ENCODE results near the gene MCCC2. TPM values are rescaled to one million over a fixed set of nuclear protein-coding genes. Genes with fewer than 3 reads are reported as not detected.

The MCCC2 gene
- total and polyA plus RNA-seq, 8 donors: 35.9 to 48.1 (median 43.2) TPM

DNA sequence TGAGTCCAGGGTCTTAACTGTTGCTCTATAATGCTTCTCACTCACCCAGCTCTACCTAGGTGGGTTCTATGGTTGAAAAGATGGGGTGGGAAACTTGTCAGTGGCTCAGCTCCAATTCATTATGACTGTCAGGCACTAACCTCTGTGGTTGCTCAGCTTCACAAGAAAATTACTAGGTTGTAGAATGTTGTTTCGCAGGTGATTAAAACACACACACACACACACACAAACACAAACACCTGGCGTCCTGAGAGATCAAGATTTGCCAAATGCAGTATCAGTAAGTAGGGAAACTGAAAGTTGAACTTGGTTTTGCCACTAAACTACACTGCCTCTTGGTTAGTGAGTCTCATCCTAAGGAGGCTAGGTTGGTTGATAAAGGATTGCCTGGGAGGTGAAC lies 2.8 kb downstream of the MCCC2 start:
- ATAC-seq: no peak
- no peaks in the 10 kb centered on the region for H3K9me3 ChIP-seq
- H3K4me3 ChIP-seq: no peak overlapping the region
- DNase-seq: no peak
- no peak overlapping the region for H3K27ac ChIP-seq
- no peaks in the 10 kb centered on the region for H3K27me3 ChIP-seq
- H3K4me1 ChIP-seq: peaks cover 4 to 24% of the 10 kb centered on the region in 2 donors
- intact Hi-C loops (cut with DNase I): no loop called here
- TF ChIP-seq, protein P1, sequence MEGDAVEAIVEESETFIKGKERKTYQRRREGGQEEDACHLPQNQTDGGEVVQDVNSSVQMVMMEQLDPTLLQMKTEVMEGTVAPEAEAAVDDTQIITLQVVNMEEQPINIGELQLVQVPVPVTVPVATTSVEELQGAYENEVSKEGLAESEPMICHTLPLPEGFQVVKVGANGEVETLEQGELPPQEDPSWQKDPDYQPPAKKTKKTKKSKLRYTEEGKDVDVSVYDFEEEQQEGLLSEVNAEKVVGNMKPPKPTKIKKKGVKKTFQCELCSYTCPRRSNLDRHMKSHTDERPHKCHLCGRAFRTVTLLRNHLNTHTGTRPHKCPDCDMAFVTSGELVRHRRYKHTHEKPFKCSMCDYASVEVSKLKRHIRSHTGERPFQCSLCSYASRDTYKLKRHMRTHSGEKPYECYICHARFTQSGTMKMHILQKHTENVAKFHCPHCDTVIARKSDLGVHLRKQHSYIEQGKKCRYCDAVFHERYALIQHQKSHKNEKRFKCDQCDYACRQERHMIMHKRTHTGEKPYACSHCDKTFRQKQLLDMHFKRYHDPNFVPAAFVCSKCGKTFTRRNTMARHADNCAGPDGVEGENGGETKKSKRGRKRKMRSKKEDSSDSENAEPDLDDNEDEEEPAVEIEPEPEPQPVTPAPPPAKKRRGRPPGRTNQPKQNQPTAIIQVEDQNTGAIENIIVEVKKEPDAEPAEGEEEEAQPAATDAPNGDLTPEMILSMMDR (IDR thresholded peaks at IDR 0.05): no peak
- H3K36me3 ChIP-seq: peaks cover 0 to 5% of the 10 kb centered on the region in 2 donors

DNA sequence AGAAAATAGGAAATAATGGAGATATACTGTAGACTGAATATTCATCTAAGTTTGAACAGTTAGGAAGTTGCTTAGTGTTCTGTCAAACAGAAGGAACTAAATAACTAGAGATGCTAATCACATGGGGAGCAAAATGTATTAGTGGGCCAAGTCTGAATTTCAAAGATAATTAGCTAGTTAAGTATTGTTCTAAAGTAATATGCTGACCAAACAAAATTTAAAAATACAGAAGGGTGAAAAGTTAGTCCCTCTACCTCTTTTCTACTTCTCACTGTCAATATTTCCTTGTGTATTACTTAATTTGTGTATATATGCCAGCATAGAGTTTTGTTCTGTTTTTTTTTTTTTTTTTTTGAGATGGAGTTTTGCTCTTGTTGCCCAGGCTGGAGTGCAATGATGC lies 4.0 kb downstream of the MCCC2 start:
- Histone ChIP-seq H3K4me3 (no peak overlapping the region), H3K36me3 (peaks cover 0 to 8% of the 10 kb centered on the region in 2 donors), H3K27me3 (no peaks in the 10 kb centered on the region), H3K4me1 (peaks cover 4 to 24% of the 10 kb centered on the region in 2 donors), H3K9me3 (no peaks in the 10 kb centered on the region), H3K27ac (no peak overlapping the region)
- no peak for DNase-seq
- TF ChIP-seq, protein P1 (IDR thresholded peaks at IDR 0.05): no peak
- no peak for ATAC-seq
- intact Hi-C loops (cut with DNase I): no loop called here

DNA sequence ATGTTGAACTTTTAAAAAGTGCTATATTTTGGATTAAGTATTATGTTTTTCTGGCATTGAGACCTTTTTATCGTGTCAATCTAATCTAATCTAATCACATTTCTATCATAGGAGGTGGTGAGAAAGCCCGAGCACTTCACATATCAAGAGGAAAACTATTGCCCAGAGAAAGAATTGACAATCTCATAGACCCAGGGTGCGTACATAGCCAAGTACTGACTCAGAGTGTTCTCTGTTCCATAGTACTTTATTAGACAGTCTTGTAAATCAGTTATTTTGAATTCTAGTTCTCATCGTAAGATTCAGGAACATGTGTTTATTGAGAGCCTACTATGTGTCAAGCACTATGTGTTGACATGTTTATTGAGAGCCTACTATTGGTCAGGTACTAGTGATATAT lies 9.0 kb downstream of the MCCC2 start:
- TF ChIP-seq, protein P1 (IDR thresholded peaks at IDR 0.05): no peak
- intact Hi-C loops (cut with DNase I): no loop called here
- Histone ChIP-seq H3K4me3 (no peak overlapping the region), H3K4me1 (no peaks in the 10 kb centered on the region), H3K36me3 (peaks cover 0 to 58% of the 10 kb centered on the region in 2 donors), H3K27ac (no peak overlapping the region), H3K27me3 (no peaks in the 10 kb centered on the region), H3K9me3 (no peaks in the 10 kb centered on the region)
- DNase-seq: no peak
- ATAC-seq: no peak

DNA sequence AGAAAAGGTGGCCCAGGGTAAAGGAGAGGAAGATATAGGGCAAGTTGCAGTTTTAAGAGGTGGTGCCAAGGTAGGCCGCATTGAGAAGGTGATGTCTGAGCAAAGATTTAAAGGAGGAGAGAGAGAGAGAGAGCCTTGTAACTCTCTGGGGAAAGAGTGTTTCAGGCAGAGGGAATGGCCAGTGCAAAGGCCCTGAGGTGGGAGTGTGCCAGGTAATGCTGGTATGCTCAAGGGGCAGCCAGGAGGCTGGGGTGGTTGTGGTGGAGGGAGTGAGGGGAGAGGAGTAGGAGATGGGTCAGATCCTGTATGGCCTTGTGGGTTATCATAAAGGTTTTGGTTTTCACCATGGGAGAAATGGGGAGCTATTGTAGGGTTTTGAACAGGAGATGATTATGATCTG lies 9.9 kb downstream of the MCCC2 start:
- H3K9me3 ChIP-seq: no peaks in the 10 kb centered on the region
- no peak overlapping the region for H3K27ac ChIP-seq
- intact Hi-C loops (cut with DNase I): no loop called here
- no peak overlapping the region for H3K4me3 ChIP-seq
- no peaks in the 10 kb centered on the region for H3K4me1 ChIP-seq
- TF ChIP-seq, protein P1 (IDR thresholded peaks at IDR 0.05): no peak
- ATAC-seq: no peak
- H3K36me3 ChIP-seq: peaks cover 0 to 58% of the 10 kb centered on the region in 2 donors
- DNase-seq: no peak
- H3K27me3 ChIP-seq: no peaks in the 10 kb centered on the region

DNA sequence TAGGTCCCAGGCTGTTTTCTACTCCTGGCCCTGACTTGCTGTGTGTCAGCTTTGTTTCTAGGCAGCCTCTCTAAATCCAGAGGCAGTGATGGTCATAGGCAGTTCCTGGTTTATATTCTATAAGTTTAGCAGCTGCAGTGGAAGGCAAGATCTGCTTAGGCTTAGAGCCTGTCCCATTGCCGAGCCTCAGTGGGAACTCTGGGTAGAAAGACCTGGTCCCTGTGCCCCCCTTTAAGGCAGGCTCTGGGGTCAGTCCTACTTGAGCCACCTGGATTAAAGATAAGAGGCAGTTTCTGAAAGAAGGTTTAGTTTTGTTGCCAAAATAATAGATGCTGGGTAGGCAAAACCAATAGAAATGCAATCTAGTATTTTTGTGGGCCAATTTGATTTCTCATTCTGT lies 13.6 kb downstream of the MCCC2 start:
- no peaks in the 10 kb centered on the region for H3K27me3 ChIP-seq
- no peak for DNase-seq
- H3K27ac ChIP-seq: no peak overlapping the region
- H3K4me3 ChIP-seq: no peak overlapping the region
- no peaks in the 10 kb centered on the region for H3K9me3 ChIP-seq
- ATAC-seq: no peak
- no peaks in the 10 kb centered on the region for H3K4me1 ChIP-seq
- TF ChIP-seq, protein P1 (IDR thresholded peaks at IDR 0.05): no peak
- H3K36me3 ChIP-seq: peaks cover 0 to 76% of the 10 kb centered on the region in 2 donors
- intact Hi-C loops (cut with DNase I): no loop called here

All from left lung (tissue), 10 donors.